DMS53 treated with DMSO at 0.1 percent for 48 hours (cell line): ENCODE data around the gene CCR5.
"Not testable (repeated sequence)": the region's sequence is repeated elsewhere in the genome, so short reads cannot be mapped to it uniquely, and the experiment has no call there.

Experiments
- DNase-seq: peaks from one replicate; lab custom pipeline; 2025; ENCODE audit not compliant: unreplicated experiment; lab: John Stamatoyannopoulos, UW

CCR5 gene

GRCh38 chr3:46383211-46383950, 12.6 kb downstream of the CCR5 start:
- no peak for DNase-seq

- no peak for DNase-seq
Measured at GRCh38 chr3:46383951-46384330, 13.2 kb downstream of the CCR5 start.

- DNase-seq: peak; percentile 47
Measured at GRCh38 chr3:46386205-46386604, 15.5 kb downstream of the CCR5 start.

GRCh38 chr3:46388847-46389246, 18.1 kb downstream of the CCR5 start:
- DNase-seq: not testable (repeated sequence)

- no peak for DNase-seq
Measured at GRCh38 chr3:46389306-46389705, 18.6 kb downstream of the CCR5 start.

- not testable (repeated sequence) for DNase-seq
Measured at GRCh38 chr3:46391526-46391925, 20.8 kb downstream of the CCR5 start.

GRCh38 chr3:46393011-46393410, 22.3 kb downstream of the CCR5 start:
- no peak for DNase-seq

- no peak for DNase-seq
Measured at GRCh38 chr3:46393554-46394434, 23.0 kb downstream of the CCR5 start.

GRCh38 chr3:46395210-46395661, 24.5 kb downstream of the CCR5 start:
- no peak for DNase-seq

GRCh38 chr3:46395766-46396530, 25.2 kb downstream of the CCR5 start:
- DNase-seq: no peak

GRCh38 chr3:46397111-46397510, 26.4 kb downstream of the CCR5 start:
- DNase-seq: no peak

GRCh38 chr3:46398186-46398955, 27.6 kb downstream of the CCR5 start:
- DNase-seq: no peak

GRCh38 chr3:46399098-46399497, 28.4 kb downstream of the CCR5 start:
- no peak for DNase-seq

GRCh38 chr3:46399557-46399956, 28.8 kb downstream of the CCR5 start:
- no peak for DNase-seq

- DNase-seq: no peak
Measured at GRCh38 chr3:46400000-46400734, 29.4 kb downstream of the CCR5 start.

- no peak for DNase-seq
Measured at GRCh38 chr3:46400846-46401245, 30.1 kb downstream of the CCR5 start.

- no peak for DNase-seq
Measured at GRCh38 chr3:46401579-46401978, 30.8 kb downstream of the CCR5 start.

- not testable (repeated sequence) for DNase-seq
Measured at GRCh38 chr3:46402902-46403301, 32.2 kb downstream of the CCR5 start.

GRCh38 chr3:46405301-46406019, 34.7 kb downstream of the CCR5 start:
- no peak for DNase-seq
